Fibroblast of the aortic adventitia (primary cell): Measurements from ENCODE around the gene SUPT20H. TPM values are rescaled to one million over a fixed set of nuclear protein-coding genes. Genes with fewer than 3 reads are reported as not detected.
"Not testable (repeated sequence)": the region's sequence is repeated elsewhere in the genome, so short reads cannot be mapped to it uniquely, and the experiment has no call there.

ENCODE experiments used
- DNase-seq: peaks from one replicate; pipeline ENCODE4 v3.0.0-alpha.2; 2010; ENCODE audit warnings: low read depth
- H3K4me3 ChIP-seq: 2 replicates; pipeline ENCODE4 v1.5.1; 2011; ENCODE audit warnings: low read depth, mild to moderate bottlenecking, control low read depth, low read length, moderate library complexity
- CTCF ChIP-seq: IDR thresholded peaks from 2 replicates; pipeline ENCODE4 v1.5.1; 2011; ENCODE audit warnings: mild to moderate bottlenecking, low read length, control low read depth, inconsistent platforms; ENCODE audit not compliant: insufficient read depth
- total RNA-seq: library from RNA; depleted of rRNA; stranded (reverse); fragments of >200 nt; gene quantifications from 2 replicates; pipeline ENCODE4 v1.2.3, GENCODE V29; 2012; ENCODE audit warnings: low replicate concordance

SUPT20H gene
- total RNA-seq, 1 donor, result 69.4 TPM

GRCh38 chr13:37065890-37066526, 6.5 kb upstream of the SUPT20H start:
- H3K4me3 ChIP-seq, result no peak overlapping the region
- DNase-seq, result no peak
- TF ChIP-seq CTCF, result no peak

GRCh38 chr13:37059848-37060192, 332 bp upstream of the SUPT20H start:
- peak overlapping the region; percentile 88 for H3K4me3 ChIP-seq
- no peak for TF ChIP-seq CTCF
- DNase-seq, result no peak

GRCh38 chr13:37056228-37056627, 3.3 kb downstream of the SUPT20H start:
- not testable (repeated sequence) for DNase-seq, H3K4me3 ChIP-seq

GRCh38 chr13:37053111-37053510, 6.4 kb downstream of the SUPT20H start:
- not testable (repeated sequence) for DNase-seq, H3K4me3 ChIP-seq

- H3K4me3 ChIP-seq, result no peak overlapping the region
- DNase-seq, result no peak
- no peak for TF ChIP-seq CTCF
Observed at GRCh38 chr13:37049810-37050209, 9.7 kb downstream of the SUPT20H start.

- TF ChIP-seq CTCF, result no peak
- no peak for DNase-seq
- H3K4me3 ChIP-seq, result no peak overlapping the region
Observed at GRCh38 chr13:37047846-37048245, 11.6 kb downstream of the SUPT20H start.

GRCh38 chr13:37047032-37047431, 12.5 kb downstream of the SUPT20H start:
- TF ChIP-seq CTCF, result no peak
- no peak for DNase-seq
- H3K4me3 ChIP-seq, result no peak overlapping the region

GRCh38 chr13:37046062-37046461, 13.4 kb downstream of the SUPT20H start:
- H3K4me3 ChIP-seq, result no peak overlapping the region
- no peak for DNase-seq
- TF ChIP-seq CTCF, result no peak
